CD1c-positive myeloid dendritic cell (primary cell): ENCODE results near the gene AKAP6.
A peak's percentile ranks its signal among the peaks of the same experiment; 100 is the strongest.

ENCODE experiments used
- DNase-seq: peaks from one replicate; pipeline ENCODE4 v3.0.0-alpha.2; 2016; ENCODE audit errors: extremely low spot score

Gene AKAP6

DNA sequence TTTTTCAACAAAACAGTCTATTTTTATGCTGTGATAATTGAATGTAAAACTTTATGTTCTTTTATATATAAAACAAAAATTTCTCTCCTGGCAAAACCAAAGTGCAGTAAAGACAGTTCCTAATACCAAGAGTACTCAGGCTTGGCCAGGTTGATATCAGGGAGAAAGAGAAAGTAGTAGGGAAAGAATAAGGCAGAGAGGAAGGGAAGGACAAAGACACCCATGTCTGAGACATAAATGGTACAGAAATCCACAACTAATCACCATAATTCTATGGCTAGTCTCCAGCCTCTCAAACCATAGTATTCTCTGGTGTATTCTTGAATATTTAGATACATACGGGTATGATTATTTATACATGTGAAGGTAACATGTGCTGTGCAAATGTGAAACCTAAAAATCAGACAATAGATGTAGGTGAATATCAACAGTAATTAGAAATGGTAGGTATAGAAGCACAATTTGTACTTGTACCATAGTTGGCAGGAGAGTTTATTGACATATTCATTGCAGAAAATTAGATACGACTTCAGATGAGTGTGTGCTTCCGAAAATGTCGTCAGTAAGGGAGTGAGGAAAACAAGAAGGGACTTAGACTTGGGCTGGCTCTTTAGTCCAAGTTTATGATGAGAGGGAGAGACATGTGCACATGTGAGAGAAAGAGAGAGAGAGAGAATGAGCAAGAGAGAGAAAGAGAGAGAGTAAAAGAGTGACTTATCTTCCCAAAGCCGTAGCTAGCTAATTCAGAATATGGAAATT, 378.8 kb downstream of the AKAP6 start:
- no peak for DNase-seq

DNA sequence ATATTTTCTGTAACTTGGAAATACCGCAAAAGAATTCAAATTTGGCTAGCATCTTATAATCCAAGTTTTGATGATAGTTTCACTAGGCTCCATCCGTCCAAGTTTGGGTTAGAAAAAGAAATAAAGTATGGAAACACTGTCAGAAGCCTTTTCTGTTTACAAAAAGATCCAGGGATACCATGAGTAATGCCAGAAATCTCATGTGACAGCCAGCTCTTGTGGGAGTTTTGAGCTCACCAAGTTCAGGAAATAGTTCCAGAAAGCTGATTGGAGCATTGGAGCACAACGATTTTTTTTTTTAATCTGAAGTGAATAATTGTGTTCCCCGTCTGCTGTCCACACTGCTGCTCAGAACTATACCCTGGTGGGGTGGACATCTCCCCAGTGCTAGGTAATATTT, 379.9 kb downstream of the AKAP6 start:
- no peak for DNase-seq

GRCh38 chr14:32710231-32710671, 381.2 kb downstream of the AKAP6 start:
- DNase-seq: no peak

DNA sequence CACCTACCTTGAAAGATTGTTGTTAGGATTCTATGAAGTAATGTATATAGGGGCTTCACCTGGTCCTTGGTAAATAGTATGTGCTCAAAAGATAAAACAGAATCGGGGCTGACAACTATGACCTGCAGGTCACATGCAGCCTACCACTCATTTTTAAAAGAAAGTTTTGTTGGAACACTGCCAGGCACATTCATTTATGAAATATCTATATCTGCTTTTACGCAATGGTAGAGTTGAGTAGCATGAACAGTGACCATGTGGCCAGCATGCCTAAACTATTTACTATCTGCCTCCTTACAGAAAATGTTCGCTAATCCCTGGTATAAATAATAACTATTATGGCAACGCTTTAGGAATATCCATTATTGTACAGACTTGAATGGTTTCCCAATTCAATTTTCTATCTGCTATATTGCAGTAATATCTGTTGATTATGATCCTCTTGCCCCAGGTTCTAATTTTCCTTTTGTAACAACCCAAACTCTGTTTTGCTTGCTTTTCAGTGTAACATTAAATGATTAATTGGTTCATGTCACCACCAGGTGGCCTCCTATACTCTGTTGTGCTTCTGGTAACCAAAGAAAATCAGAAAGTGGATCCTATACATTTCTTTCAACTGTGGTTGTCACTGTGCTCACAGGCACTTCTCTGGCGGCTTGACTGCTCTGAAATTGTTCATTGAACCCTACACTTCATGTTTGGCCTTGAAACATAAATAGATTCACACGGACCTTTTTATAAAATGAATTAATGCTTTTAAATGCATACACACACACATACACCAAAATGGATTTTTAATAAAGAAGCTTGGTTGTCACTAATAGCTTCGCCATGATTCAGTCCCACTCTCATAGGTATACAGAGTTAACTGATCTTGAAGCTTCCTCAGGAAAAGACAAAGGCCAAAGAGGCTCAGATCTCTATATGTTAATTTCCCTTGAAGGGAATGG, 381.9 kb downstream of the AKAP6 start:
- DNase-seq: peak; percentile 12

GRCh38 chr14:32713856-32714255, 384.8 kb downstream of the AKAP6 start:
- no peak for DNase-seq

GRCh38 chr14:32719601-32720000, 390.5 kb downstream of the AKAP6 start:
- DNase-seq: no peak

DNA sequence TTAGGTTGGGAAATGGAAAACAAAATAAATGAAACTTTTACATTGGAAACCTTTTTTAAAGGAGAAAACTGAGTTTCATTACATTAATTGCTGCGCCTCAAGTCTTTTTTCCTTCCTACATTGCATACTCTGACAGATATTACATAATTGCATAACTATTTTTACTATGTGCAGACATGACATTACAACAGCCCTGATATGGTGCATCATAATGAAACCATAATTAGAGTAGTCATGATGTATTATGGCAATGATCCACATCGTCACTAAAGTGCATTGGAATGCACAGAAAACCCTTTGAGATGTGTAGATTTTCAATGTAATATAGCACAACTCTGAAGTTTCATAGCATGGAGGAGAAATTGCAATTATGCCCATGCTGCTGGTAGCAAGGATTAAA, 391.8 kb downstream of the AKAP6 start:
- no peak for DNase-seq

DNA sequence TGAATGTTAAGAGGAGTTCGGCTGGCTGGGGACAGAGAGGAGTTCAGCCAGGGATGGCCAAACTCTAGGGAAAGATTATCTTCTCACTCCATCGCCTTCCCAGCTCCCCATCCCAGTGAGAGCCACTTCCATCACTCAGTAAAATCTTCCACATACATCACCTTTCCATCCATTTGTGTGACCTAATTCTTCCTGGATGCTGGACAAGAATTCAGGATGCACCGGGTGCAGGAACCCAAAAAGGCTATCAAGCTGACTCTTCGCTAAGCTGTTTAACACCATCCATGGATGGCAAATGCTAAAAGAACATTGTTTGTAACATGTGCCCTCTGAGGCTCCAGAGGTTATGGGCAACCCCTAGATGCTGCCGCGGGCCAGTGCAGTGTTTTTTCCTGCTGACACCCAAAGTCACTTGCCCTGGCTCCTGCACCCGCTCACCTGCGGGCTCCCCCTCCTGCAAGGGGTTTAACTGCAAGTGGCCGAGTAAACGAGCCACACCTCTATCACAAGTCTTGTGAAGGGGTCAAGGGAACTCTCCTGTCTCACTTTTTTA, 393.6 kb downstream of the AKAP6 start:
- DNase-seq: no peak

- DNase-seq: no peak
Measured at GRCh38 chr14:32724867-32725471, 395.9 kb downstream of the AKAP6 start.

DNA sequence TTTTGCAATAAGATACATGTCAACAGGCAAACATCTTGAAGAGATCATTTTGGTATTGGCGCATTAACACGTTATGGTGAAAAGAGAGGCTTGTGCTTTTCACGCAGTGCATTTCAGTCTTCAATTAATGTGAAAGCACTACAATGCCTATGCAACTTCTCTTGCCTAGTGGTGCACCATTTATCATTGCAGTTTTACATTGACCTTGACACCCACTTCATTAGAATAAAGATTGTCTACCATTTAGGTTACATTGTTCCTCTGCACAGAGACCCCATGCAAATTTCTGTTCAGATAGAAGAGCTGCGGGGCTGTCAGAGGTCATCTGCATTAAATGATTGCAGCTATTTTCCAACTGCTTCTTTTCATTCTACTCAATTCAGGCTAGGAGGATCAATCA, 397.4 kb downstream of the AKAP6 start:
- no peak for DNase-seq

DNA sequence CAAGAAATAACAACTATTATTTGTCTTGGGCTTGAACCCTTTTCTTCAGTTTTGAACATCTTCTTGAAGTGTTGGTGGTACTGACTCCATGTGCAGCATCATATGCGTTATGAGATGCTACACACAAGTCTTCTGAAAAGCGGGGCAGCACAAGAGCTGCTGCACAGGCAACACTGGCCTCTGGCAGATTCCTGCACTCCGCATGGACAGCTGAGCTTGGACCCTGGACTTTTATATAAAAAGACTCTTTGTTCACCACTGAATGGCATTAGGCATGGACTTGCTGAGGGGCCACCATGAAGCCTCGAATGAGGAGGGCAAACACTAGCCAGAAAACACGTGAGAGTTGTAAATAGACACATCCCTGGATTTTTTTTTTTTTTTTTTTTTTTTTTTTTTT, 398.7 kb downstream of the AKAP6 start:
- no peak for DNase-seq

DNA sequence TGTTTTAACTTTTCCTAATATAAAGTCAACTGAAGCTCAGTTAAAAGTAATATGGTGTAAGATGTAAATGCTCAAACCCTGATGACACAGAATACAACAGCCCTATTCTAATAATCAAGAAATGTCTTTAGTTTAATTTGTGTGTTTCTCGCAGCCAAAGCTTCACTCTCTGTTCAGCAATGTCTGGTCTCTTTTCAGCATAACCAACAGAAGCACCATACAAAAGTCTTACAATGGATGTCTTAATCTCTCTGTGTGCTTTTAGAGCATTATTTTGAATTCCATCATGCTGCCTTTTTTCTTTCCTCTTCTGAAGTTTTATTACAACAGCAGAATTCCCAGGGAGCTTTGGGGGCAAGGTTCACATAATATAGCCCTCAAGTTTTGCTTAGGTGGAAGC, 399.4 kb downstream of the AKAP6 start:
- DNase-seq: no peak

DNA sequence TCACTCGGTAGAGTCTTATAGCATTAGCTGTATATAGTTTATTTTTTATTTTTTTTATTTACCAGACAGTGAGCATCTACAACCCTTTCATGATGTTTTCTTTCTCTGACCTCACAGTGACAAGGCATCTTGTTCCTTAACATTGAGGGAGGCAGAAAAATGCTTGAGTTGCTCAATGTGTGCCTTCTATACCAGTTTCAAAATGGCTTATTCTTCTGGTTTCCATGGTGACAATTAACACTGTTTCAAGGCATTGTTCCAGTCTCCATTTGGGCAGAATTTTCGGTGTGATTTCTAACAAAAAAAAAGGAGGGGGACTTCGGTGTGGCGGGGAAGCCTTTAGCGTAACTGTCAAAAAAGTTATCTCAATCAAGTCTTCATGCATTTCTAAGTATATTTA, 399.9 kb downstream of the AKAP6 start:
- DNase-seq: no peak

GRCh38 chr14:32731249-32731648, 402.2 kb downstream of the AKAP6 start:
- DNase-seq: no peak

DNA sequence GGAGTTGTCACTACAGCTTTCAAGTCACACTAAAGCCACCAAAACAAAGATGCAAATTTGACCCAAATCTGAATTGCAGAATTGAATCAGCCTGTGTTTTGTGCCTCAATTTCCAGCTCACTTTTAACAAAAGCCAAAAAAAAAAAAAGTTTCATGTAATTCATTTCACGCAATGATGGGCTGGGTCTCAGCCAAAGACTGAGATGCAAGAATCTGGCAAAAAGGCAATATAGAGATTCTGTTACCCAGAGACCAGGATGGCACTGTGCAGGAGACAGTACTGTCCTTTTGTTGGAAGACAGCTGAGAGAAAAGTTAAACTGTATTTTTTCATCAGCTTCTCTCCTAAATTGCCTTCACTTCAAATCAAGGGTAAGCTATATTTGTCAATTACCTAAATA, 403.9 kb downstream of the AKAP6 start:
- DNase-seq: no peak

- DNase-seq: no peak
Measured at GRCh38 chr14:32734261-32734660, 405.2 kb downstream of the AKAP6 start.

GRCh38 chr14:32737621-32738020, 408.5 kb downstream of the AKAP6 start:
- no peak for DNase-seq

GRCh38 chr14:32738206-32738871, 409.2 kb downstream of the AKAP6 start:
- DNase-seq: no peak

DNA sequence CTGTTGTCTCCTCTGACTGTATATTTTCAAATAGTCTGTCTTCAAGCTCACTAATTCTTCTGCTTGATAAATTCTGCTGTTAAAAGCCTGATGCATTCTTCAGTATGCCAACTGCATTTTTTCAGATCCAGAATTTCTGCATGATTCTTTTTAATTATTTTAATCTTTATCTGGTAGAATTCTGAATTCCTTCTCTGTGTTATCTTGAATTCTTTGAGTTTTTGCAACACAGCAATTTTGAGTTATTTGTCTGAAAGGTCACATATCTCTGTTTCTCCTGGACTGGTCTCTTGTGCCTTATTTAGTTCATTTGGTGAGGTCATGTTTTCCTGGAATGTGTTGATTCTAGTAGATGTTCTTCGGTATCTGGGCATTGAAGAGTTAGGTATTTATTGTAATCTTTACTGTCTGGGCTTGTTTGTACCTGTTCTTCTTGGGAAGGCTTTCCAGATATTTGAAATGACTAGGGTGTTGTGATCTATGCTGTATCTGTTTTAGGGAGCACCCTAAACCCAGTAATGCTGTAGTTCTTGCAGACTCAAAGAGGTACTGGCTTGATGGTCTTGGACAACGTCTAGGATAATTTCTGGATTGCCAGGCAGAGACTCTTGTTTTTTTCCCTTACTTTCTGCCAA, 415.8 kb downstream of the AKAP6 start:
- DNase-seq: no peak

- no peak for DNase-seq
Measured at GRCh38 chr14:32754209-32754608, 425.1 kb downstream of the AKAP6 start.

DNA sequence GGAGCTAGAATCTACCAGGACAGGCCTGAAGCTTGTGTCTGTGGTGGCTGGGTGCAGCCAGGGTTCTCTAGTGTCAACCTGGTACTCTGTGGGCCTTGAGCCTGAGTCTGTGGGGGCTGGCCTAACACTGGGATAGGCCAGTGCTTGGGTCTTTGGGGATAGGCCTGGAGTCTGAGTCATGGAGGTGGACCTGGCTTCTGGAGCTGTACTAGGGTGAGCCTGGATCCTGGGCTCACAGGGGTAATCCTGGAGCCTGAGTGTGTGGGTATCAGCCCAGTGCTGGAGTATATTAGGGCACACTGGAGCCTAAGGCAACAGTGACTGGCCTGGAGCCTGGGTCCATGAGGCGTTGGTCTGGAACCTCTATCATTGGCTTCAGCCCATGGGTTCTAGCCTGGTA, 427.1 kb downstream of the AKAP6 start:
- no peak for DNase-seq
